Measurements from ENCODE around the gene GPD2. TPM values are rescaled to one million over a fixed set of nuclear protein-coding genes. Genes with fewer than 3 reads are reported as not detected.

Gene GPD2
- total RNA-seq, 1 donor from 2014 or later, result 76.9 TPM

DNA sequence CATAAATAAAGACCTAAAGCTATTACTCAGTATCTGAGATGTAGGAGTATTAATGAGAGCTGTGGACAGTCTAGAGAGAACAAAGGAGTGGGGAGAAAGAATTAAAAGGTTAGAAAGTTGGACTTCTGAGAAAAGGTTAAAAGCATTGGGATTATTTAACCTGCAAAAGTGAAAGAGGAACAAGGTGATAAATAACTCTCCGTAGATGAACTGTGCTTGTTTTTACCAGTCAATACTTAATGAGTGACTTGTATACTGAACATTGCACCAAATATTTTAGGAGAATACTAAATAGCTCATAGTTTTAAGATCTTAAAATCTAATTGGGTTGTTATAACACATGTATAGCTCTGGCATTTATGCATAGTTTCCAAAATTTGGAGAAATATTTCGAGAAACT, 137.5 kb downstream of the GPD2 start:
- no peak overlapping the region for H3K4me3 ChIP-seq (ENCODE audit: low read depth, low read length)
- no peak for TF ChIP-seq CTCF (IDR thresholded peaks at IDR 0.05; ENCODE audit: insufficient read depth, low read length, severe bottlenecking)
- no peak for DNase-seq (ENCODE audit: low read depth)
- no peak for FAIRE-seq
- H3K27me3 ChIP-seq (ENCODE audit: control insufficient read depth, insufficient read depth, low read length), result no peaks in the 10 kb centered on the region
- peaks cover 6% of the 10 kb centered on the region for H3K36me3 ChIP-seq (ENCODE audit: control insufficient read depth, insufficient read depth, low read length)

DNA sequence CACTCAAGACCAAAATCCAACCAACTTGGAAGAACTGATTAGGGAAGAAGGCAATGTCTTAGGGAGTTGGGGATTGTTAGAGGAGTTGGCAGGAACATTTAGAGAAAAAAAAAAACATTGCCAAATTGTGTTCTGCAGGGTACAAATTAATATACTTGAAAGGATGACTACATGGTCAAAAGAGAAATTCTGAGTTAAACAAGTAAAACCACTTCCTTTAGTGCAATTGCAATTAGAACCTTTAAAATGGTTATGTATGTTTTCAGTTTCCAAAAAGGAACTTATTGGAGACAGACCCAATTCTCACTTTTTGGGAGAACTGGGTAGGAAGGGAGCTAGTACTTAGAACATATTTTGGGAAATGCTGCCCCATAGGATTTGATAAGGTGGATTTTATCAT, 137.9 kb downstream of the GPD2 start:
- peaks cover 6% of the 10 kb centered on the region for H3K36me3 ChIP-seq (ENCODE audit: control insufficient read depth, insufficient read depth, low read length)
- FAIRE-seq (no peak), DNase-seq (ENCODE audit: low read depth) (no peak)
- H3K4me3 ChIP-seq (ENCODE audit: low read depth, low read length), result no peak overlapping the region
- H3K27me3 ChIP-seq (ENCODE audit: control insufficient read depth, insufficient read depth, low read length), result no peaks in the 10 kb centered on the region
- TF ChIP-seq CTCF (IDR thresholded peaks at IDR 0.05; ENCODE audit: insufficient read depth, low read length, severe bottlenecking), result no peak

DNA sequence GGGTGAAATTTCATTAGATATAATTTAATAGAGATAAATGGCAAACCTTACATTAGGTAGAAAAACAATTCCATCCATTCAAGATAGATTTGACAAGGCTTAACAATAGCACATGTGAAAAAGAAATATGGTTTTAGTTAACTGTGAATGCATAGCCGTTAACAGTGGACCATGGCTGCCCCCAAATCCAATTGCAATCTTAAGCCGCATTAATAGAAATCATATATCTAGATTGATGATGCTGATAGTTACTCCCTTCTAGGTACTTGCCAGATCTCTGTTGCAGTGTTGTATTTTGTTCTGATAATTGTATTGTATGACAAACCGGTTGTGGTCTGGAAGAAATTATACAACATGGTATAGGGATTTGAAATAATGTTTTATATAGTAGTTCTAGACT, 139.8 kb downstream of the GPD2 start:
- Histone ChIP-seq H3K4me3 (ENCODE audit: low read depth, low read length) (no peak overlapping the region), H3K27me3 (ENCODE audit: control insufficient read depth, insufficient read depth, low read length) (no peaks in the 10 kb centered on the region), H3K36me3 (ENCODE audit: control insufficient read depth, insufficient read depth, low read length) (peaks cover 2% of the 10 kb centered on the region)
- FAIRE-seq, result no peak
- no peak for DNase-seq (ENCODE audit: low read depth)
- TF ChIP-seq CTCF (IDR thresholded peaks at IDR 0.05; ENCODE audit: insufficient read depth, low read length, severe bottlenecking), result no peak

- DNase-seq (ENCODE audit: low read depth), result no peak
- Histone ChIP-seq H3K27me3 (ENCODE audit: control insufficient read depth, insufficient read depth, low read length) (no peaks in the 10 kb centered on the region), H3K36me3 (ENCODE audit: control insufficient read depth, insufficient read depth, low read length) (no peaks in the 10 kb centered on the region), H3K4me3 (ENCODE audit: low read depth, low read length) (no peak overlapping the region)
- FAIRE-seq, result no peak
- TF ChIP-seq CTCF (IDR thresholded peaks at IDR 0.05; ENCODE audit: insufficient read depth, low read length, severe bottlenecking), result no peak
Observed at GRCh38 chr2:156580501-156580900, 144.3 kb downstream of the GPD2 start.

- no peaks in the 10 kb centered on the region for H3K36me3 ChIP-seq (ENCODE audit: control insufficient read depth, insufficient read depth, low read length)
- FAIRE-seq (no peak), DNase-seq (ENCODE audit: low read depth) (no peak)
- no peak overlapping the region for H3K4me3 ChIP-seq (ENCODE audit: low read depth, low read length)
- no peak for TF ChIP-seq CTCF (IDR thresholded peaks at IDR 0.05; ENCODE audit: insufficient read depth, low read length, severe bottlenecking)
- no peaks in the 10 kb centered on the region for H3K27me3 ChIP-seq (ENCODE audit: control insufficient read depth, insufficient read depth, low read length)
Observed at GRCh38 chr2:156581280-156581679, 145.1 kb downstream of the GPD2 start.

DNA sequence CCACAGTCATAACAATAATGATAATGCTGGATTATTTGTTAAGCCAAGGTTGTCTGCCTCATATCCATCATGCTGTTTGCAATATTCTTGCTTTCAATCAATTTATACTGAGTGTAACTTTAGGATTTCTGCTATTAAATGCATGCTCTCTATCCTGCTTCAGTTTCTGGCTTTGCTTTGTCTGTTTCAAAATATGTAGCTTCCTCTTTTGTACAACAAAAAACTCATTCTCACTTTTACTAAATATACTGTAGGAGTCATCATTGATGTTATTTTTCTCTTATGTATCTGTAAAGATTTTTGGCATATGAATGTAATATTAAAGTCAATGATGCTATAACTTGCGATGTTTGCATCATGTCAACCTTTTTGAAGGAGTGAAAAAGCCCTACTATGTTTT, 149.3 kb downstream of the GPD2 start:
- no peak for FAIRE-seq
- Histone ChIP-seq H3K4me3 (ENCODE audit: low read depth, low read length) (no peak overlapping the region), H3K27me3 (ENCODE audit: control insufficient read depth, insufficient read depth, low read length) (no peaks in the 10 kb centered on the region), H3K36me3 (ENCODE audit: control insufficient read depth, insufficient read depth, low read length) (no peaks in the 10 kb centered on the region)
- no peak for TF ChIP-seq CTCF (IDR thresholded peaks at IDR 0.05; ENCODE audit: insufficient read depth, low read length, severe bottlenecking)
- no peak for DNase-seq (ENCODE audit: low read depth)
